Activated T-cell treated with anti-CD3 and anti-CD28 coated beads, Interleukin-2, amount 50 U/mL, for 24 hours (primary cell): ENCODE measurements around the gene AFAP1L1.

Experiments used
- DNase-seq: peaks from one replicate; pipeline ENCODE4 v3.0.0-alpha.2; 2020
- H3K27ac Mint-ChIP-seq: 2 replicates; pipeline ENCODE4 v1.8.0; 2020; ENCODE audit warnings: mild to moderate bottlenecking, mixed read lengths
- H3K27me3 Mint-ChIP-seq: 2 replicates; pipeline ENCODE4 v1.8.0; 2020; ENCODE audit warnings: mixed read lengths
- H3K36me3 Mint-ChIP-seq: 2 replicates; pipeline ENCODE4 v1.8.0; 2020; ENCODE audit warnings: low read depth, mixed read lengths
- H3K4me1 Mint-ChIP-seq: 2 replicates; pipeline ENCODE4 v1.8.0; 2020; ENCODE audit warnings: low read depth, mixed read lengths
- H3K4me3 Mint-ChIP-seq: 2 replicates; pipeline ENCODE4 v1.8.0; 2020; ENCODE audit warnings: mild to moderate bottlenecking, moderate library complexity, mixed read lengths
- H3K9me3 Mint-ChIP-seq: 2 replicates; pipeline ENCODE4 v1.8.0; 2020; ENCODE audit warnings: mixed read lengths

Gene AFAP1L1

DNA sequence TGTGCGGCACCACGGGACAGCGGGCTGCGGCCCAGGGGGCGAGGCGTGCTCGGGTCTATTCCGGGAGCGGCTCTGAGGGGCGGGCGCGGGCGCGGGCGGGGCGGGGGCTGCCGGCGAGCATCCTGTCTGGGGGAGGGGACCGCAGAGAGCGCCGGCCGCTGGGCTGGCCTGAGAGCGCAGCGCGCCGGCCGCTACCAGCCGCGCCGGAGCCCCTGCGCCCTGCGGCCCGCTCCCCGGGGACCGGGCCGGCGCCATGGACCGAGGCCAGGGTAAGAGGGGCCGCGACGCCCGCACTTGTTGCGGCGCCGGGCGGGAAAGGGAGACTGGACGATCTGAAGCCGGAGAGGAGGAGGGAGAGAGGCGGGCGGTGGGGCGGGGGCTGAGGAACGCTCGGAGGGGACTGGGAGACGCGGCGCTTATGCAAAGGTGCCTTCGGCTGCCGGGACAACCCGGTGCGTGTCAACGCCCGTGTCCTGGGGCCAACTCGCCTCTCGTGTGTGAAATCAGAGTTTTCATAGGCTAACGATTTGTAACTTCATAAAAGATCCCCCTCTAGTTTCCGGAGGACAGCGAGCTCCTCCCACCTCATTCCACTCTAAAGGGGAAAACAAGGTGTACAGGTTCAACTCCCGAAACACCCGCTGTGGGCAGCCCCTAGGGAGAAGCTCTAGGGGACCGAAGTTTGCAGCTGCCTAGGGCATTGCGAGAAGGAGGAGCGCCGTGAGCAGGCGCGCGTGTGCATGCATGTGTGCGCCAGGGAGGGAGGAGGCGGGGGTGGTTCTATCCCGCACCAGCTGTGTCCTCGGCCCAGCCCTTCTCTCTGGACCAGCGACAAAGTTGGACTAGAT lies at the start of gene AFAP1L1:
AFAP1L1 (plus strand) TSS at position 144 of the 848 bp plus-strand sequence; CDS start at position 254, 110 bp downstream.
- peaks cover 37% of the 10 kb centered on the region for H3K27me3 Mint-ChIP-seq
- peaks cover 5% of the 10 kb centered on the region for H3K9me3 Mint-ChIP-seq
- peak within 1 kb of the TSS; percentile 83 for H3K4me3 Mint-ChIP-seq
- H3K27ac Mint-ChIP-seq, result no peak within 1 kb of the TSS
- peak; percentile 52 for DNase-seq
- peaks cover 11% of the 10 kb centered on the region for H3K4me1 Mint-ChIP-seq
- no peaks in the 10 kb centered on the region for H3K36me3 Mint-ChIP-seq

DNA sequence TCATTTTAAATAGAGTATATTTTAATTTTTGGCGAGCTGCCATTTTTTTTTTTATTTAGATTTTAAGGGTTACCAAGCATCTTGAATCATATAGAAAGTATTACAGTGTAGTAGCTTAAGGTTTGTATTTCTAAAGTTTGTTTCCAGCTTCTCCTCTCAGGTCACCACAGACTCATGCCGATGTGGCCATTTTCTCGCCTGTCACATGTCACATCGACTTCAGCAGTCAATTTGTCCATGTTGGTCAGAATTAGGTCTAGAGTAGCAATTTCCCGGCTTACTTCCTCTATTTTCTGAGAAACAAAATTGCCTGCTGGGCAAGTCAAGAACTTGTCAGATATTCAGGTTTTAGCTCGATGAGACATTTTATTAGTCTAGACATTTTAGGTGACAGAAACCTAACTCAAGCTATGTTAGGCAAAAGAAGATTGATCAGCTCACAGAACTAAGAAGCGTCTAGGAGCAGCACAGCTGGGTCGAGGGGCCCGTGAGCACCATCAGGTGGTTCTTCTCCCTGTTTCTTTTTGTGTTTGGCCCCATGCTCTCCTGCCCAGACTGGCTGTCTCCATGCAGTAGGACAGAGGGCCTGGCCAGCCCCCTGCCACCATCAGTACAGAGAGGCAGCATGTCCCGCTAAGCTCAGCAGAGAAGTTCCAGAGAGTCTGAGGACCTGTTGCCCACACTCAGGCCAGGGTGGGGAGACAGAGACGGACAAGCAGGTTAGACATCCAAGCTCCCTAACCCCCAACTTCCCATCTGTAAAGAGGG lies 48.4 kb upstream of the AFAP1L1 start:
- Mint-ChIP-seq H3K9me3 (no peaks in the 10 kb centered on the region), H3K27ac (no peak overlapping the region), H3K4me3 (no peak overlapping the region), H3K27me3 (no peaks in the 10 kb centered on the region), H3K36me3 (no peaks in the 10 kb centered on the region), H3K4me1 (peaks cover 10% of the 10 kb centered on the region)
- no peak for DNase-seq

DNA sequence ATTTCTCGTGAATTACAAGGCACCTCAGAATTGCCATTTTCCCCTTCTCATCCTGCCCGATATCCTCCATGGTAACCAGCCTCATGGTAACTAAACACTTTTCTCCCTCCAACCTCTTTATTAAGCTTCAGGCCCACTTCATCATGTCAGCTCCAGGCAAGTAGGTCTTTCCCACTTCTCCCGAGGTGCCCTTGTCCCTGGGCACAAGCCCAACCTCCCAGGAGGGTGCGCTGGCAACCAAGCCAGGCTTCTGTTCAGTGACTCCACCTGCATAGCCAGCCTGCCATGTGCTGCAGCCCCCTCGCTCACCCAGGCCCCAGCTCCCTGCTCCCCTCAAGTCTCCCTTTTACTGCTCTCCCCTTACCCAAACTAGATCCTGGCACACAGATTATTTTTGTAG lies 47.4 kb upstream of the AFAP1L1 start:
- Mint-ChIP-seq H3K4me3 (no peak overlapping the region), H3K27ac (no peak overlapping the region), H3K36me3 (no peaks in the 10 kb centered on the region), H3K27me3 (no peaks in the 10 kb centered on the region), H3K9me3 (no peaks in the 10 kb centered on the region), H3K4me1 (peaks cover 10% of the 10 kb centered on the region)
- no peak for DNase-seq

DNA sequence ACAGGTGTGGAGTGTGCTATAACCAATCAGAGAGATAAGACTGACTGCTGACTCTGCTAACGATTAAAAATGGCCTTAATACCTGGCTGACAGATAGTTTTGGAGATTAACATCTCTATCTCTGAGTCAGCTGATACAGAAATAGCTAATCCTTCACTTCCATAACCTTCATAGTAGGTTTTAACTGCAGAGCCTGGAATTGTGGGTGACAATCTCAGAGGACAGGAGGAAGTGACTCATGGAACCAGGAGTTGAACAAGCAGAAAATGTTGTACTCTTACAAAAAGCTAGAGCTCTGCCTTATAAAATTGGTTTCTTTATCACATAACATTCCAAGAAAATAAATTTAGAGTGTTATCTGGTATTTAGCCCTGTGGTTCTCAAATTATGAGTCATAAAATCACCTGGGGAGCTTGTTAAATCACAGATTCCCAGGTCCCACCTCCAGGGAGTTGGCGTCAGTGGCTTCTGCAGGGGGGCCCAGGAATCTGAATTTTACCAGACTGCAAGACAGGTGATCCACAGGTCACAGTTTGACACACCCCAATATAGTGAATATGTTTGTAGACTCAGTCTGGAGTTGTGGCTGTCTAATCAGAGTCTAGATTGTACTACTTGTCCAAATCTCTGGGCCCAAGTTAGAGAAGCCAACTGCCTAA lies 44.4 kb upstream of the AFAP1L1 start:
- Mint-ChIP-seq H3K27ac (no peak overlapping the region), H3K4me1 (peaks cover 10% of the 10 kb centered on the region), H3K27me3 (no peaks in the 10 kb centered on the region), H3K9me3 (no peaks in the 10 kb centered on the region), H3K36me3 (no peaks in the 10 kb centered on the region), H3K4me3 (no peak overlapping the region)
- no peak for DNase-seq

- Mint-ChIP-seq H3K27ac (no peak overlapping the region), H3K4me1 (peaks cover 10% of the 10 kb centered on the region), H3K27me3 (no peaks in the 10 kb centered on the region), H3K4me3 (no peak overlapping the region), H3K9me3 (no peaks in the 10 kb centered on the region), H3K36me3 (no peaks in the 10 kb centered on the region)
- DNase-seq, result no peak
Observed at GRCh38 chr5:149228618-149229297, 42.9 kb upstream of the AFAP1L1 start.

DNA sequence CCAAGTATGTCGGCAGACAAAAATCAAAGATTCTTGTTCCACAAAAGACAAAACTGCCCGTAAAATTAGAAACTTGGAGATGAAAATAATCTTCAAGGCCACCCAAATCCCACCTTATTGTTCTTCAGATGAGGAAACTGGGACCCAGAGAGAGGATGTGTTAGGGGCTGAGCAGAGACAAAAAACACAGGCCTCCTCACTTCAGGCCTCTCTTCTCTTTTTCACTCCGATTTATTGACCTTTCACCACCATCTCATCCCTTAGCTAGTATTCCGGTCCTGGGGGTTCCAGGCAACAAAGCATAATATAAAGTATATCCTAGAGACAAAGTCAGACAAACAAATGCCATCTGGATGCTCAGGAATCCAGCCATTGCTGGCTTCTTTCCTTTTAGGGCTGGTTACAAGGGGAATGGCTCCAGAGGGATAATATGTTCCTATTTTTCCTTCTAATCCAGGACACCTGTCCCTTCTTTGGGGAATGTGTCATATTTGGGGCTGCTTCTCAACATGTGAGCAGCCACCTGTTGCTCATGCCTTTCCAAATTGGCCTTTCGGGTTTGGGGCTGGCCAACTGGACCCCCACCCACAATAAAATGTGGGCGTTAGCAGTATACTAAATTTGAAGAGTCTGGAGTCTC lies 42.2 kb upstream of the AFAP1L1 start:
- H3K27ac Mint-ChIP-seq, result no peak overlapping the region
- peaks cover 10% of the 10 kb centered on the region for H3K4me1 Mint-ChIP-seq
- no peaks in the 10 kb centered on the region for H3K9me3 Mint-ChIP-seq
- no peaks in the 10 kb centered on the region for H3K36me3 Mint-ChIP-seq
- H3K4me3 Mint-ChIP-seq, result no peak overlapping the region
- DNase-seq, result no peak
- no peaks in the 10 kb centered on the region for H3K27me3 Mint-ChIP-seq

DNA sequence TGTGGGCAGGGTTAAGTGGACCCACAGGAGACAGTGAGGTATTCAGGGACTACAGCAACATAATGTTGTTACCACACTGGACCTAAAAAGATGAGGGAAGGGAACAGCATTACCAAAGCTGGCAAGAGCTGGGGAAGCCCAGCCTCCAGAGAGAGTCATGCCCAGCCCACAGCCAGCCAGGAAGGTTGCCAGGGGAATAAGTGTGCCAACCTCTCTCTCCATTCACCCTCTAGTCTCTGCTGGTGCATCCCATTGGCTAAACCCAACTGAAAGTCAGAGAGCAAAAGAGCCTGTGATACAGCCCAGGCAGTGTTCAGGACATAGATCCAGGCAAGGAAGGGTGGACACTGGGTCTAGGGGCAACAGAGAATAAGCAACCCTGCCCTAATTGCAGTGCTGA lies 35.8 kb upstream of the AFAP1L1 start:
- Mint-ChIP-seq H3K27me3 (no peaks in the 10 kb centered on the region), H3K36me3 (peaks cover 4% of the 10 kb centered on the region), H3K4me1 (peaks cover 21% of the 10 kb centered on the region), H3K9me3 (peaks cover 9% of the 10 kb centered on the region), H3K27ac (no peak overlapping the region), H3K4me3 (no peak overlapping the region)
- no peak for DNase-seq

DNA sequence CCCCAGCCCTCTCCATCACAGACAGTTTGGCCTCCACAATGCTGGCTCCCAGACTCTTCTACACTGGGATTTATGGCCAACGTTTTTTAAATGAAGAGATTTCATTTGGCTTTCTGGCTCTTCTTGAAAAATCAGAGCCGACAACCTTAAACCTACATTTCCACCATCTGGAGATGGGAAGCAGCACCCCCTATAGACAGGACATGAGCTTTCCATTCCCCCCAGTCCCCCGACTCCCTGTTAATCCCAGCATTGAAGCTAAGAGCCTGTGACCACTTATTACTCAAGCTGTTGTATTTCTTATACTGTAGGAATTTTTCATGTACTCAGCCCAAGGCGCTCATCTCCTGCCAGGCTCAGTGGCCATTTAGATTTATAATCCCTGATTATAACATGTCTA lies 34.0 kb upstream of the AFAP1L1 start:
- no peak overlapping the region for H3K4me3 Mint-ChIP-seq
- no peak for DNase-seq
- no peaks in the 10 kb centered on the region for H3K27me3 Mint-ChIP-seq
- peaks cover 4% of the 10 kb centered on the region for H3K36me3 Mint-ChIP-seq
- peaks cover 37% of the 10 kb centered on the region for H3K4me1 Mint-ChIP-seq
- H3K9me3 Mint-ChIP-seq, result peaks cover 9% of the 10 kb centered on the region
- H3K27ac Mint-ChIP-seq, result no peak overlapping the region

DNA sequence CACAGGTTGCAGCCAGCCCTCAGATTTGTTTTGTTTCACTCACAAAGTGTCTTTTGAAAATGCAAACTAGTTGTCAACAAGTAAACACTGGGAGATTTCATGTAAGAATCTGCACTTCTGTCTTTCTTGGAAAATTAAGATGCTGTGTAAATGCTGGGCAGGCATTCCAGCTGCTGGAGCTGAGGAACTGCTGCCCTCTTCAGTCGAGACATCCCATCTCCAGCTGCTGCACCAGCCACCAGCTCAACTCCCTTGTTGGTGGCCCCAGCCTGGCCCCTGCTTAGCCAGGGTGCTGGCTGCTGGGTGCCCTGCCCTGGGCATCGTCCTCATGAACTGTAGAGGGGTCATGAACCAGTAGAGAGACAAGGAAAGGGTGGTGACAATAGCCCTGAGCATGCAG lies 33.1 kb upstream of the AFAP1L1 start:
- Mint-ChIP-seq H3K9me3 (peaks cover 9% of the 10 kb centered on the region), H3K27ac (no peak overlapping the region), H3K4me3 (no peak overlapping the region), H3K4me1 (peaks cover 44% of the 10 kb centered on the region), H3K27me3 (no peaks in the 10 kb centered on the region), H3K36me3 (peaks cover 4% of the 10 kb centered on the region)
- DNase-seq, result no peak

GRCh38 chr5:149239917-149240316 lies 31.7 kb upstream of the AFAP1L1 start:
- DNase-seq, result peak; percentile 56
- Mint-ChIP-seq H3K4me1 (peaks cover 44% of the 10 kb centered on the region), H3K9me3 (peaks cover 9% of the 10 kb centered on the region), H3K36me3 (peaks cover 4% of the 10 kb centered on the region), H3K27ac (peak overlapping the region; percentile 93), H3K27me3 (no peaks in the 10 kb centered on the region), H3K4me3 (no peak overlapping the region)

DNA sequence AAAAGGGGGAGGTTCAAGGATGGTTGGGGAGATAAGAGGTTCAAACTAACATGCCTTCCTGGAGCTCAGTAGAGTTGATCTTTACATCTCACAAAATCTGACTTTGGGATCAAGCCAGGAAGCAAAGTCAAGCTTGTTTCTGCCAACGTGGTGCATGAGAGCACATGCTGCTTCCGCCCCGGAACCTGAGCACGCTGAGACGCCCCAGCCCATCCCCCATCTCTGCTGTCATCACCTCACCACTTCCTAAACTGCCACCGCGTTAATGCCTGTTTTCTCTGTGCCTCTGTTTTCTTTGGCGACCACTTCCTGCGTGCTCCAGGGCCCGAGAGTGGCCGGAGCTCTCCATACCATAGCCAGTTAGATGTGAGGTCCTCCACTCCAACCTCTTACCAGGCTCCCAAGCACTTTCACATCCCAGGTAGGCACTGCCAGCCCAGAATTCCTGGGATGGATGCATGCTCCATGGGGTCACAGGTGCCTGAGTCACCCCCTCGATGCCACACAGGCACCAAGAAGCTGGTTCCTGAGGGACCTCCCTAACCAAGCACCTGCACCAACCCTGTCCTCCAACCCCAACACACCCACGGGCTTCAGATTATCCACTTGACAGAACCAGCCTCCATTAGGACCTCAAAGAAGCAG lies 31.2 kb upstream of the AFAP1L1 start:
- peaks cover 44% of the 10 kb centered on the region for H3K4me1 Mint-ChIP-seq
- peak; percentile 81 for DNase-seq
- peaks cover 4% of the 10 kb centered on the region for H3K36me3 Mint-ChIP-seq
- no peaks in the 10 kb centered on the region for H3K27me3 Mint-ChIP-seq
- H3K4me3 Mint-ChIP-seq, result no peak overlapping the region
- peak overlapping the region; percentile 93 for H3K27ac Mint-ChIP-seq
- peaks cover 9% of the 10 kb centered on the region for H3K9me3 Mint-ChIP-seq

DNA sequence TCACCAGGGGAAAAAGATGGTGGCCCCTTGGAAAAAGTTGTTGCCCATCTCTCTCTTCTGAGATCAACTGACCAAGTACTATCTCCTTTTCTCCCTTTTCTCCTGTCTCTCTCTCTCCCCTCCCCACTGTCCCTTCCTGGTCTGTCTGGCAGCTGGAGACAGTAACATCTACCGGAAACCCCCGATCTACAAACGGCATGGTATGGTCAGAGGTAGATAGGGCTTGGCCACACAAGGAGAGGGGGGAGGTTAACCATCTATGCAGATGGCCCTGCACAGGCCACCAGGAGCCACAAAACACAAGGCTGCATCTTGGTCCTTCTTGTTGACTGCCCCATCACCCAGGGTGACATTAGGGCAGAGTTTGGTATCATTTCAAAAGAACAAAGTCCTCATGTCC lies 29.3 kb upstream of the AFAP1L1 start:
- no peak overlapping the region for H3K4me3 Mint-ChIP-seq

GRCh38 chr5:149246906-149247305 lies 24.8 kb upstream of the AFAP1L1 start:
- H3K36me3 Mint-ChIP-seq, result no peaks in the 10 kb centered on the region
- H3K27ac Mint-ChIP-seq, result no peak overlapping the region
- no peak for DNase-seq
- H3K4me3 Mint-ChIP-seq, result no peak overlapping the region
- peaks cover 5% of the 10 kb centered on the region for H3K9me3 Mint-ChIP-seq
- no peaks in the 10 kb centered on the region for H3K27me3 Mint-ChIP-seq
- H3K4me1 Mint-ChIP-seq, result peaks cover 14% of the 10 kb centered on the region

More for the DNA sequence above, 29.3 kb upstream of the AFAP1L1 start:
- Mint-ChIP-seq H3K9me3 (peaks cover 13% of the 10 kb centered on the region), H3K4me1 (peaks cover 45% of the 10 kb centered on the region), H3K27ac (no peak overlapping the region), H3K27me3 (no peaks in the 10 kb centered on the region), H3K36me3 (peaks cover 4% of the 10 kb centered on the region)
- DNase-seq, result no peak
